Mesenchymal stem cell (in vitro differentiated cells and primary cell): ENCODE results near the gene ROBO2.

ENCODE experiments used
- DNase-seq: peaks from one replicate; pipeline ENCODE4 v3.0.0-alpha.2; 2013
- H2AFZ ChIP-seq: one replicate; pipeline ENCODE4 v1.6.1; 2013; ENCODE audit warnings: low read depth, mild to moderate bottlenecking, control low read depth, inconsistent platforms, low read length, moderate library complexity
- H2AK5ac ChIP-seq: 2 replicates; pipeline ENCODE4 v1.6.1; 2013; ENCODE audit warnings: low read length, moderate library complexity, mild to moderate bottlenecking, inconsistent platforms; ENCODE audit not compliant: severe bottlenecking
- H2BK120ac ChIP-seq: one replicate; pipeline ENCODE4 v1.6.1; 2013; ENCODE audit warnings: low read depth, mild to moderate bottlenecking, inconsistent platforms, low read length, moderate library complexity
- H2BK12ac ChIP-seq, 2 experiments: one replicate each; pipeline ENCODE4 v1.6.1; 2013; ENCODE audit warnings: inconsistent platforms in 2 of 2, low read length in 2 of 2, mild to moderate bottlenecking in 2 of 2, moderate library complexity in 2 of 2, control low read depth in 1 of 2
- H2BK15ac ChIP-seq: one replicate; pipeline ENCODE4 v1.6.1; 2013; ENCODE audit warnings: mild to moderate bottlenecking, low read depth, inconsistent platforms; ENCODE audit not compliant: poor library complexity, severe bottlenecking
- H2BK5ac ChIP-seq: 2 replicates; pipeline ENCODE4 v1.6.1; 2013; ENCODE audit warnings: low read depth, mild to moderate bottlenecking, low read length, control low read depth, inconsistent platforms; ENCODE audit not compliant: poor library complexity, severe bottlenecking
- H3K14ac ChIP-seq, 2 experiments: one replicate each; pipeline ENCODE4 v1.6.1; 2013; ENCODE audit warnings: inconsistent platforms in 2 of 2, low read length in 2 of 2, control low read depth in 1 of 2, mild to moderate bottlenecking in 1 of 2, moderate library complexity in 1 of 2
- H3K18ac ChIP-seq, 2 experiments: one replicate each; pipeline ENCODE4 v1.6.1; 2013; ENCODE audit warnings: inconsistent platforms in 2 of 2, low read length in 2 of 2, control low read depth in 1 of 2, low read depth in 1 of 2, mild to moderate bottlenecking in 1 of 2
- H3K23ac ChIP-seq, 2 experiments: one replicate each; pipeline ENCODE4 v1.6.1; 2013; ENCODE audit warnings: inconsistent platforms in 2 of 2, low read length in 2 of 2, mild to moderate bottlenecking in 2 of 2, moderate library complexity in 2 of 2, control low read depth in 1 of 2
- H3K27ac ChIP-seq: 2 replicates; pipeline ENCODE4 v1.5.1; 2013; ENCODE audit warnings: mild to moderate bottlenecking, moderate library complexity, low read length, control low read depth, inconsistent platforms; ENCODE audit not compliant: poor library complexity, severe bottlenecking
- H3K27me3 ChIP-seq, 2 experiments: 2 replicates each; pipeline versions ENCODE4 v1.6.1 to v1.7.0; 2013; ENCODE audit warnings: low read length in 2 of 2, mild to moderate bottlenecking in 2 of 2, moderate library complexity in 2 of 2, control low read depth in 1 of 2, inconsistent platforms in 1 of 2; ENCODE audit not compliant: control insufficient read depth in 1 of 2, insufficient read depth in 1 of 2
- H3K36me3 ChIP-seq, 2 experiments: 2 replicates each; pipeline versions ENCODE4 v1.6.1 to v1.7.0; 2013; ENCODE audit warnings: low read length in 2 of 2, control low read depth in 1 of 2, inconsistent platforms in 1 of 2, low read depth in 1 of 2, mild to moderate bottlenecking in 1 of 2; ENCODE audit not compliant: insufficient read depth in 2 of 2, control insufficient read depth in 1 of 2
- H3K4ac ChIP-seq, 2 experiments: one replicate each; pipeline ENCODE4 v1.6.1; 2013; ENCODE audit warnings: inconsistent platforms in 2 of 2, low read length in 2 of 2, mild to moderate bottlenecking in 2 of 2, moderate library complexity in 2 of 2, control low read depth in 1 of 2, low read depth in 1 of 2
- H3K4me1 ChIP-seq: 2 replicates; pipeline ENCODE4 v1.6.1; 2013; ENCODE audit warnings: low read depth, low read length, control low read depth; ENCODE audit not compliant: control insufficient read depth, insufficient read depth
- H3K4me2 ChIP-seq: 2 replicates; pipeline ENCODE4 v1.6.1; 2013; ENCODE audit warnings: low read length, mild to moderate bottlenecking, inconsistent platforms; ENCODE audit not compliant: poor library complexity, severe bottlenecking
- H3K4me3 ChIP-seq, 2 experiments: 2 replicates each; pipeline versions ENCODE4 v1.5.1 to v1.7.0; 2013; ENCODE audit warnings: low read length in 2 of 2, mild to moderate bottlenecking in 2 of 2, control low read depth in 1 of 2, low read depth in 1 of 2; ENCODE audit not compliant: insufficient read depth in 1 of 2
- H3K79me1 ChIP-seq: replicated peaks from 2 replicates; pipeline ENCODE4 v1.6.1; 2013; ENCODE audit warnings: mild to moderate bottlenecking, control low read depth, low read length, inconsistent platforms; ENCODE audit not compliant: poor library complexity, severe bottlenecking
- H3K9ac ChIP-seq: 2 replicates; pipeline ENCODE4 v1.7.0; 2013; ENCODE audit warnings: mild to moderate bottlenecking, low read length, moderate library complexity
- H3K9me3 ChIP-seq: 2 replicates; pipeline ENCODE4 v1.7.0; 2013; ENCODE audit warnings: mild to moderate bottlenecking, low read length; ENCODE audit not compliant: control insufficient read depth
- H4K8ac ChIP-seq: one replicate; pipeline ENCODE4 v1.6.1; 2013; ENCODE audit warnings: inconsistent platforms, mild to moderate bottlenecking, low read length, moderate library complexity
- H4K91ac ChIP-seq: one replicate; pipeline ENCODE4 v1.6.1; 2013; ENCODE audit warnings: mild to moderate bottlenecking, low read length, inconsistent platforms
- WGBS: methylation state at CpG from one replicate; pipeline ENCODE4 v1.1.7; 2013; ENCODE audit warnings: mixed read lengths; 5-methylcytosine and 5-hydroxymethylcytosine counted together

The ROBO2 gene

DNA sequence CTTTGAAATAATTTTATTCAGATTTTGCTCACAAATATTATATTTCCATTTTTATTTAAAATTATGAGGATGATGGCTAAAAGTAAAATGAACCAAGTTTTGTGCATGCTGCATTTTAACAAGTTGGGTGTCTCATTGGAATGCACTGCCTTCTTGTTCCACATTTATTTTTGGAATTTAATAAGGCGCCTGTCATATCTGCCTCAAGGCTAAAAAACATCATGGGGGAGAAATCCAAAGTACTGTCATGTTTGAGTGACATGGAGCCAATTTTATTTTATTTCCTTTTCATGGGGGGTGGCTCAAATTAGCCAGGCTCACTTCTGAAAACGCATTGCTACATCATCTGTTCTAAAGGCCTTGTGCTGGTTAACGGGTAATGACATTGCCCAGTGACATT lies 205.1 kb downstream of the ROBO2 start:
- Histone ChIP-seq H4K91ac (no peak overlapping the region), H3K79me1 (no peaks in the 10 kb centered on the region), H3K18ac (no peak overlapping the region), H4K8ac (no peak overlapping the region), H2BK15ac (no peak overlapping the region), H3K4me2 (no peak overlapping the region), H3K4me1 (peaks cover 2% of the 10 kb centered on the region), H3K9ac (no peak overlapping the region), H3K14ac (no peak overlapping the region), H3K23ac (no peak overlapping the region), H3K4me3 (no peak overlapping the region), H3K36me3 (no peaks in the 10 kb centered on the region), H2BK5ac (no peak overlapping the region), H3K9me3 (no peaks in the 10 kb centered on the region), H2AK5ac (no peak overlapping the region), H2BK120ac (no peak overlapping the region), H3K4ac (no peak overlapping the region), H2BK12ac (no peak overlapping the region), H2AFZ (no peak overlapping the region), H3K27me3 (no peaks in the 10 kb centered on the region), H3K27ac (no peak overlapping the region)
- 99% methylated on average over 3 of the region's 3 CpGs for WGBS
- no peak for DNase-seq

DNA sequence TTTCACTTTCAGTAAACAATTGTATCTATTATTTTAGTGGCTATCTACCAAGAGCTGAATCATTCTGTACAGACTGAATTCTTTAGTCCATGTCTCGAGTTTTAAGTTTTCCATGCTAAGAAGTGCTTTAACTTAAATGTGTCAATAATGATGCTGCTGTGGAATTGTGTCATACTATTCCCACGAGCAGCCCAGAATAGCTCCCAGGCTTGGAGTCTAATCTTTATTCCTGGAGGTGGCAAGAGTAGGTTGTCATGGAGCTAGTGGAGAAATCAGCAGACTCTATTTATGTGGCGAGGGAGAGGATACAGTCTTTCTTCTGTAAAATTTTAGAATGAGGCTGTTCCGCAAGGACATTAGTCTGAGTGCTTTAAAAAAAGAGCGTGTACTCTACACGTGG lies 207.2 kb downstream of the ROBO2 start:
- H3K23ac ChIP-seq, result no peak overlapping the region
- no peaks in the 10 kb centered on the region for H3K36me3 ChIP-seq
- no peak overlapping the region for H3K4ac ChIP-seq
- H3K27me3 ChIP-seq, result no peaks in the 10 kb centered on the region
- H3K18ac ChIP-seq, result no peak overlapping the region
- H3K14ac ChIP-seq, result no peak overlapping the region
- no peak overlapping the region for H3K4me2 ChIP-seq
- no peaks in the 10 kb centered on the region for H3K9me3 ChIP-seq
- H3K4me3 ChIP-seq, result no peak overlapping the region
- H3K9ac ChIP-seq, result no peak overlapping the region
- H4K8ac ChIP-seq, result no peak overlapping the region
- H2AK5ac ChIP-seq, result no peak overlapping the region
- no peak overlapping the region for H2BK12ac ChIP-seq
- H2AFZ ChIP-seq, result no peak overlapping the region
- H3K4me1 ChIP-seq, result peaks cover 2% of the 10 kb centered on the region
- WGBS, result 87% methylated on average over 4 of the region's 6 CpGs
- no peak overlapping the region for H4K91ac ChIP-seq
- no peak overlapping the region for H2BK120ac ChIP-seq
- no peaks in the 10 kb centered on the region for H3K79me1 ChIP-seq
- H2BK5ac ChIP-seq, result no peak overlapping the region
- no peak overlapping the region for H3K27ac ChIP-seq
- H2BK15ac ChIP-seq, result no peak overlapping the region
- peak; percentile 53 for DNase-seq

DNA sequence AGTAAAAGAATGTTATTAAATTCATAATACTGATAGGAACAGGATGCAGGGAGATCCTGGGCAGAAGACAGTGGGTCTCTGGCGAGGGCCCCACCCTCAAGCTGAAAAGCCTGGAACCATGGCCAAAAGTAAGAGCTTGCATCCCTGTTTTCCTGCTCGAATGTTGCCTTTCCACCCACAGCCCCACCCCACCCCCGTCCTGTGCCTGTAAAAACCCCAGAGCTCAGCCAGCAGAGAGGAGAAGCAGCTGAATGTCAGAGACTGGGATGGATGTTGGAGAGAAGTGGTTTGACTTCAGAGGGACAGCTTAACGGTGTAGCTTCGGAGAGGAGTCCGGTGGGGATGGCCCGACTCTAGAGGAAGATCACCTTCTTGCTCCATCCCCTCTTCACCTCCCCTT lies 207.9 kb downstream of the ROBO2 start:
- no peak overlapping the region for H2BK120ac ChIP-seq
- H3K36me3 ChIP-seq, result no peaks in the 10 kb centered on the region
- H3K23ac ChIP-seq, result no peak overlapping the region
- no peaks in the 10 kb centered on the region for H3K79me1 ChIP-seq
- no peak overlapping the region for H2AFZ ChIP-seq
- H2BK5ac ChIP-seq, result no peak overlapping the region
- no peak overlapping the region for H3K9ac ChIP-seq
- H3K4me3 ChIP-seq, result no peak overlapping the region
- H3K14ac ChIP-seq, result no peak overlapping the region
- H3K27ac ChIP-seq, result no peak overlapping the region
- H3K27me3 ChIP-seq, result no peaks in the 10 kb centered on the region
- no peak overlapping the region for H4K91ac ChIP-seq
- H2BK12ac ChIP-seq, result no peak overlapping the region
- no peak overlapping the region for H2BK15ac ChIP-seq
- no peak for DNase-seq
- H3K18ac ChIP-seq, result no peak overlapping the region
- H4K8ac ChIP-seq, result no peak overlapping the region
- peaks cover 2% of the 10 kb centered on the region for H3K4me1 ChIP-seq
- no peaks in the 10 kb centered on the region for H3K9me3 ChIP-seq
- WGBS, result 100% methylated on average over 5 of the region's 7 CpGs
- H3K4me2 ChIP-seq, result no peak overlapping the region
- H2AK5ac ChIP-seq, result no peak overlapping the region
- H3K4ac ChIP-seq, result no peak overlapping the region

DNA sequence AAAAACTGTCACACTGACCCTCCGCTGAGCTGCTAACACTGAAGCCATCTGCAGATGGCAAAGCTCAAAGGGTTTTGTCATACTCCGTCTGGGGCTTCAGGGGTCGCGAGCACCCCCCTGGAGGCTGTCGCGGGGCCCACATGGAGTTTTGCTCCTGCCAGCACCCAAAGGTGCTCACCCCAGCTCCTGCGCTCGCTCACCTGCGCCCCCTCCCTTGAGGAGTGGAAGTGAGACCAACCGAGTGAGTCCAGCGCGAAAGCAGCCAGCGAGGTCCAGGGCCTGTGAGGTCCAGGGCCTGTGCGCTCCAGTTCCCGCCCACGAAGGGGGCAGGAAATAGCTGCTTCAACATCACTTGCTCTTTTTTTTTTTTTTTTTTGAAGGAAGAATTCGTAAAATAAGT lies 208.5 kb downstream of the ROBO2 start:
- peak overlapping the region in 1 of 2 experiments; percentile 57 for H3K14ac ChIP-seq
- no peak overlapping the region for H3K18ac ChIP-seq
- H2BK12ac ChIP-seq, result no peak overlapping the region
- no peak overlapping the region for H3K4ac ChIP-seq
- H3K36me3 ChIP-seq, result no peaks in the 10 kb centered on the region
- no peak overlapping the region for H2AFZ ChIP-seq
- WGBS, result 99% methylated on average over 13 of the region's 17 CpGs
- no peak overlapping the region for H4K91ac ChIP-seq
- H3K9ac ChIP-seq, result no peak overlapping the region
- no peak overlapping the region for H3K4me3 ChIP-seq
- no peaks in the 10 kb centered on the region for H3K79me1 ChIP-seq
- no peak for DNase-seq
- H3K4me1 ChIP-seq, result peaks cover 2% of the 10 kb centered on the region
- H4K8ac ChIP-seq, result no peak overlapping the region
- no peaks in the 10 kb centered on the region for H3K9me3 ChIP-seq
- H3K23ac ChIP-seq, result no peak overlapping the region
- no peak overlapping the region for H3K27ac ChIP-seq
- no peak overlapping the region for H2AK5ac ChIP-seq
- no peaks in the 10 kb centered on the region for H3K27me3 ChIP-seq
- H3K4me2 ChIP-seq, result no peak overlapping the region
- no peak overlapping the region for H2BK120ac ChIP-seq
- H2BK15ac ChIP-seq, result no peak overlapping the region
- H2BK5ac ChIP-seq, result no peak overlapping the region
